ENCODE data around the gene KRTAP6-2. TPM values are rescaled to one million over a fixed set of nuclear protein-coding genes. Genes with fewer than 3 reads are reported as not detected.

Gene KRTAP6-2
- total RNA-seq, 4 donors from 2014 or later = not detected

DNA sequence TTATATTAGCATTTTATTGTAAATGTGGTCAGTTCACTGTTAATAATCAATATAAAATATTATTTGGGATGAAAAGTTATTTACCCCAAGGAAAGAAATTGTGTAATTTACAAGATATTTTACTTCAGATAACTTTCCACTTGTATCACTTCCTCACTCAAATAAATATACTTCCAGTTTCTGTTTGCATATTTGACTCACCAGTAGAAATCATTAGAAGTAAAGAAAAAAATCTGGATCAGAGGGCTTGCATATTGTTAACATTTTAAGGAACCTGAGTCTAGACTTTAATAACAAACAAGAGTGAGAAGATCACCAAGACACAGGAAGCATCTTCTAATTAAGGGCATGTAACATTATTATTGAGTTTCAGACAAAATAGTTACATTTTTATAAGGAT is 21.4 kb upstream of the KRTAP6-2 start:
- ATAC-seq = no peak
- H3K27ac ChIP-seq = no peak overlapping the region
- no peaks in the 10 kb centered on the region for H3K9me3 ChIP-seq
- H3K4me1 ChIP-seq = no peaks in the 10 kb centered on the region
- no peaks in the 10 kb centered on the region for H3K27me3 ChIP-seq
- H3K4me3 ChIP-seq = no peak overlapping the region
- no peaks in the 10 kb centered on the region for H3K36me3 ChIP-seq
- no peak for TF ChIP-seq EP300 (IDR thresholded peaks at IDR 0.05)
- TF ChIP-seq, protein P1, sequence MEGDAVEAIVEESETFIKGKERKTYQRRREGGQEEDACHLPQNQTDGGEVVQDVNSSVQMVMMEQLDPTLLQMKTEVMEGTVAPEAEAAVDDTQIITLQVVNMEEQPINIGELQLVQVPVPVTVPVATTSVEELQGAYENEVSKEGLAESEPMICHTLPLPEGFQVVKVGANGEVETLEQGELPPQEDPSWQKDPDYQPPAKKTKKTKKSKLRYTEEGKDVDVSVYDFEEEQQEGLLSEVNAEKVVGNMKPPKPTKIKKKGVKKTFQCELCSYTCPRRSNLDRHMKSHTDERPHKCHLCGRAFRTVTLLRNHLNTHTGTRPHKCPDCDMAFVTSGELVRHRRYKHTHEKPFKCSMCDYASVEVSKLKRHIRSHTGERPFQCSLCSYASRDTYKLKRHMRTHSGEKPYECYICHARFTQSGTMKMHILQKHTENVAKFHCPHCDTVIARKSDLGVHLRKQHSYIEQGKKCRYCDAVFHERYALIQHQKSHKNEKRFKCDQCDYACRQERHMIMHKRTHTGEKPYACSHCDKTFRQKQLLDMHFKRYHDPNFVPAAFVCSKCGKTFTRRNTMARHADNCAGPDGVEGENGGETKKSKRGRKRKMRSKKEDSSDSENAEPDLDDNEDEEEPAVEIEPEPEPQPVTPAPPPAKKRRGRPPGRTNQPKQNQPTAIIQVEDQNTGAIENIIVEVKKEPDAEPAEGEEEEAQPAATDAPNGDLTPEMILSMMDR (IDR thresholded peaks at IDR 0.05) = no peak
- TF ChIP-seq POLR2A (IDR thresholded peaks at IDR 0.05) = no peak
- TF ChIP-seq POLR2AphosphoS5 (IDR thresholded peaks at IDR 0.05) = no peak

DNA sequence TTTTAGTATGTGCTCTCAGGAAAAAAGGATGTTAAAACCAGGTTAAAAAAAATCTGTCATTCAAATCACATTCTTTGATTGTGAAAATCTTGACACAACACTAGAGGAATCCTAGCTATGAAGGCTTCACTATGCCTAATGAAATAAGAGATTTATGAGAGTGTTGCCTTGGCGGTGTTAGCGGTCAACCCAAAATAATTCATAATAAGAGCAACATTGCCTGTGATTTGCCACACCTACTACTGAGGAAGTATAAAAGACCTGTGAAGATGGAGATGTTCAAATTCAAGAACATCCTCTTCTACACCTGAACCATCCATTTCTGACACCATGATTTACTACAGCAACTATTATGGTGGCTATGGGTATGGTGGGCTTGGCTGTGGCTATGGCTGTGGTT is 17.4 kb upstream of the KRTAP6-2 start, which contains the start of gene KRTAP20-1:
Gene KRTAP20-1, plus strand, starts transcription at position 301 of the 400 bp plus-strand sequence. Its CDS starts 30 bp downstream, at position 331.
- no peaks in the 10 kb centered on the region for H3K36me3 ChIP-seq
- H3K27me3 ChIP-seq = no peaks in the 10 kb centered on the region
- ATAC-seq = no peak
- TF ChIP-seq POLR2A (IDR thresholded peaks at IDR 0.05) (no peak), POLR2AphosphoS5 (IDR thresholded peaks at IDR 0.05) (no peak), EP300 (IDR thresholded peaks at IDR 0.05) (no peak)
- no peak within 1 kb of the TSS for H3K4me3 ChIP-seq
- H3K27ac ChIP-seq = no peak within 1 kb of the TSS
- no peaks in the 10 kb centered on the region for H3K9me3 ChIP-seq
- WGBS, 2 donors (ENCODE audit: low coverage in 1 of 2) = 91 to 100% methylated on average over 2 of the region's 2 CpGs
- H3K4me1 ChIP-seq = no peaks in the 10 kb centered on the region

DNA sequence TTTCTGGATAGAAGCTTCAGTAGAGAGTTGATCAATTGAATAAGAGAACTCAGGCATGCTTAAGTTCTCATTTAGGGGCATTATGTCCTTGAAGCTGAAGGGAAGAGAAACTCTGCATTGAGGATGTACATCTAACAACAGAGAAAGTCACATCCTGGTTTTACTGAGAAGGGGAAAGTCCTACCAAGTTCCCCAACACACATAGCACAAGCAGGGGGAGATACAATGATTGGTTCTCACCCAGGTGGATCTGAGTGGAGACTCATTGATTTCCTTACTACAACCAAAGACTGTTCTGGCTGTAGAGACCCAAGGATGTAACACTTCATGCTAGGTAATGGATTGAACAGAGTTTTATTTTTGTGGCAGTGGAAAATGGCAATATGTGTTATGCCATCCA is 16.5 kb upstream of the KRTAP6-2 start:
- Histone ChIP-seq H3K27ac (no peak overlapping the region), H3K9me3 (no peaks in the 10 kb centered on the region), H3K4me3 (no peak overlapping the region), H3K4me1 (no peaks in the 10 kb centered on the region), H3K27me3 (no peaks in the 10 kb centered on the region), H3K36me3 (no peaks in the 10 kb centered on the region)
- TF ChIP-seq EP300 (IDR thresholded peaks at IDR 0.05) (no peak), POLR2AphosphoS5 (IDR thresholded peaks at IDR 0.05) (no peak), POLR2A (IDR thresholded peaks at IDR 0.05) (no peak)
- TF ChIP-seq, protein P1 (IDR thresholded peaks at IDR 0.05) = no peak
- no peak for ATAC-seq

DNA sequence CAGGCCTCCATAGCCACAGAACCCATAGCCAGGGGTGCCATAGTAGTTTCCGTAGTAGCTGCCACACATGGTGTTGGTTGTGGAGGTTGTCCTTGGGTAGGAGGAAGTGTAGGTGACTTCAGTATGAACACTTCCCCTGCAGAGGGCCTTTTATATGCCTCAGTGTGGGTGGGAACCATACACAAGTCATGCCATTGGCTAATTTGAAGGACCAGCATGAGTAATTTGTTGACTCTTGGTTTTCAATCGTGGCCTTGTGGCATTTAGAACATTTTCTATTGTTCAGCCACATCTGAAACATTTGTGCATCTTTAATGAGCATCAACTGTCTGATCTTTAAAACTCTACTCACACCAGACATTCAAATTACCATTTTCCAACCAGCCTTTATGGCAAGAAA is 15.1 kb upstream of the KRTAP6-2 start, which contains the start of gene KRTAP6-1:
Gene KRTAP6-1, minus strand, starts transcription at position 95 of the 400 bp plus-strand sequence. Its CDS starts 26 bp downstream, at position 69.
- TF ChIP-seq POLR2A (IDR thresholded peaks at IDR 0.05) (no peak), EP300 (IDR thresholded peaks at IDR 0.05) (no peak), POLR2AphosphoS5 (IDR thresholded peaks at IDR 0.05) (no peak)
- TF ChIP-seq, protein P1 (IDR thresholded peaks at IDR 0.05) = no peak
- Histone ChIP-seq H3K36me3 (no peaks in the 10 kb centered on the region), H3K9me3 (no peaks in the 10 kb centered on the region), H3K27ac (no peak within 1 kb of the TSS), H3K4me3 (no peak within 1 kb of the TSS), H3K4me1 (no peaks in the 10 kb centered on the region), H3K27me3 (no peaks in the 10 kb centered on the region)
- ATAC-seq = no peak
- 27 to 50% methylated on average over 1 of the region's 2 CpGs for WGBS, 2 donors (ENCODE audit: low coverage in 1 of 2)

DNA sequence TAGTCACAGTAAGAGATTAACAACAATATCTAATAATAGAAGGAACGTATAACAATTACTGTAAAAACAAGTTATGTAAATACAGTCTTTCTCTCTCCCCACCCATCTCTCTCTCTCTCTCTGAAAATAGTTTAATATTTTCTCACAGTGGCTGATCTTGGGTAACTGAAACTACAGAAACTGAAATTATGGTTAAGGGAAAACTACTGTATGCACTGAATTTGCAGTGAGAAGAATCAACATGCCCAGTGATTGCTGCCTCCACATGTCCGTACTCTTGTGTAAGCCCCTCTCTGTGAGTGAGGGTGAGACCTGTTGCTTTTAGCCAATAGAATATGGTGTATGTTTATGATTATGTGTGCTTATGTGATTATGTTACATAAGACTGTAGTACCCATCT is 13.4 kb upstream of the KRTAP6-2 start:
- WGBS, 2 donors (ENCODE audit: low coverage in 1 of 2) = 66 to 71% methylated on average over 2 of the region's 2 CpGs
- H3K4me1 ChIP-seq = no peaks in the 10 kb centered on the region
- H3K27ac ChIP-seq = no peak overlapping the region
- H3K27me3 ChIP-seq = no peaks in the 10 kb centered on the region
- no peaks in the 10 kb centered on the region for H3K36me3 ChIP-seq
- H3K9me3 ChIP-seq = no peaks in the 10 kb centered on the region
- H3K4me3 ChIP-seq = no peak overlapping the region
- TF ChIP-seq POLR2A (IDR thresholded peaks at IDR 0.05) (no peak), EP300 (IDR thresholded peaks at IDR 0.05) (no peak), POLR2AphosphoS5 (IDR thresholded peaks at IDR 0.05) (no peak)
- TF ChIP-seq, protein P1 (IDR thresholded peaks at IDR 0.05) = no peak
- ATAC-seq = no peak
